ENCODE measurements around the gene GPR137B.

GPR137B gene

GRCh38 chr1:236193184-236193583 lies 50.8 kb downstream of the GPR137B start:
- TF ChIP-seq CTCF (IDR thresholded peaks at IDR 0.05; ENCODE audit: insufficient read depth, low read length, poor library complexity, severe bottlenecking) (no peak), EZH2phosphoT487 (conservative IDR thresholded peaks at IDR 0.05; ENCODE audit: low read length) (no peak)
- H2AFZ ChIP-seq (ENCODE audit: low read depth, low read length, severe bottlenecking), result no peak overlapping the region
- no peak overlapping the region for H3K27ac ChIP-seq (ENCODE audit: low read depth, low read length)
- no peak overlapping the region for H3K9ac ChIP-seq (ENCODE audit: low read length)
- H3K4me3 ChIP-seq (ENCODE audit: insufficient read depth, low read length, poor library complexity, severe bottlenecking), result no peak overlapping the region
- H3K27me3 ChIP-seq (ENCODE audit: low read length), result no peaks in the 10 kb centered on the region
- H3K36me3 ChIP-seq (ENCODE audit: low read length), result no peaks in the 10 kb centered on the region
- H4K20me1 ChIP-seq (ENCODE audit: low read depth, low read length), result no peaks in the 10 kb centered on the region
- no peak overlapping the region for H3K4me2 ChIP-seq (ENCODE audit: low read depth, low read length, poor library complexity, severe bottlenecking)
- H3F3A ChIP-seq (ENCODE audit: insufficient read depth), result no peaks in the 10 kb centered on the region
- no peaks in the 10 kb centered on the region for H3K9me2 ChIP-seq (replicated peaks; ENCODE audit: insufficient read depth, low read length)
- no peaks in the 10 kb centered on the region for H3K9me3 ChIP-seq (ENCODE audit: insufficient read depth, low read length)
- no peaks in the 10 kb centered on the region for H3K79me2 ChIP-seq (ENCODE audit: insufficient read depth, low read length)

- Histone ChIP-seq H3K27me3 (ENCODE audit: low read length) (no peaks in the 10 kb centered on the region), H3K9me2 (replicated peaks; ENCODE audit: insufficient read depth, low read length) (no peaks in the 10 kb centered on the region), H2AFZ (ENCODE audit: low read depth, low read length, severe bottlenecking) (no peak overlapping the region), H3K4me3 (ENCODE audit: insufficient read depth, low read length, poor library complexity, severe bottlenecking) (no peak overlapping the region), H3F3A (ENCODE audit: insufficient read depth) (no peaks in the 10 kb centered on the region), H4K20me1 (ENCODE audit: low read depth, low read length) (no peaks in the 10 kb centered on the region), H3K9me3 (ENCODE audit: insufficient read depth, low read length) (no peaks in the 10 kb centered on the region), H3K9ac (ENCODE audit: low read length) (no peak overlapping the region), H3K79me2 (ENCODE audit: insufficient read depth, low read length) (no peaks in the 10 kb centered on the region), H3K4me2 (ENCODE audit: low read depth, low read length, poor library complexity, severe bottlenecking) (no peak overlapping the region), H3K36me3 (ENCODE audit: low read length) (no peaks in the 10 kb centered on the region), H3K27ac (ENCODE audit: low read depth, low read length) (no peak overlapping the region)
- TF ChIP-seq CTCF (IDR thresholded peaks at IDR 0.05; ENCODE audit: insufficient read depth, low read length, poor library complexity, severe bottlenecking) (no peak), EZH2phosphoT487 (conservative IDR thresholded peaks at IDR 0.05; ENCODE audit: low read length) (no peak)
Observed at GRCh38 chr1:236200925-236201324, 58.6 kb downstream of the GPR137B start.

- H3K9ac ChIP-seq (ENCODE audit: low read length), result no peak overlapping the region
- no peaks in the 10 kb centered on the region for H3K79me2 ChIP-seq (ENCODE audit: insufficient read depth, low read length)
- H3K9me2 ChIP-seq (replicated peaks; ENCODE audit: insufficient read depth, low read length), result no peaks in the 10 kb centered on the region
Observed at GRCh38 chr1:236201786-236202185, 59.4 kb downstream of the GPR137B start.

More at GRCh38 chr1:236201786-236202185, 59.4 kb downstream of the GPR137B start:
- H4K20me1 ChIP-seq (ENCODE audit: low read depth, low read length), result no peaks in the 10 kb centered on the region
- H3K27me3 ChIP-seq (ENCODE audit: low read length), result no peaks in the 10 kb centered on the region
- TF ChIP-seq CTCF (IDR thresholded peaks at IDR 0.05; ENCODE audit: insufficient read depth, low read length, poor library complexity, severe bottlenecking) (no peak), EZH2phosphoT487 (conservative IDR thresholded peaks at IDR 0.05; ENCODE audit: low read length) (no peak)
- H3K36me3 ChIP-seq (ENCODE audit: low read length), result no peaks in the 10 kb centered on the region
- H2AFZ ChIP-seq (ENCODE audit: low read depth, low read length, severe bottlenecking), result no peak overlapping the region
- no peak overlapping the region for H3K4me2 ChIP-seq (ENCODE audit: low read depth, low read length, poor library complexity, severe bottlenecking)
- no peak overlapping the region for H3K27ac ChIP-seq (ENCODE audit: low read depth, low read length)
- H3K4me3 ChIP-seq (ENCODE audit: insufficient read depth, low read length, poor library complexity, severe bottlenecking), result no peak overlapping the region
- H3F3A ChIP-seq (ENCODE audit: insufficient read depth), result no peaks in the 10 kb centered on the region
- no peaks in the 10 kb centered on the region for H3K9me3 ChIP-seq (ENCODE audit: insufficient read depth, low read length)

Measured in SU-DHL-6 (cell line).